GM10248 (cell line): ENCODE measurements around the gene CCDC141.

Experiments
- CTCF ChIA-PET: fragments of 300-600 bp; sonication (Branson Sonifier 250); formaldehyde crosslinking; extraction: SDS; loops from one replicate; lab custom pipeline; 2021; ENCODE audit warnings: antibody characterized with exemption; lab: Yijun Ruan, JAX
- POLR2A ChIA-PET: fragments of 350-650 bp; sonication (Branson Sonifier 250); formaldehyde crosslinking; extraction: SDS; loops from one replicate; lab custom pipeline; 2020; ENCODE audit warnings: antibody characterized with exemption; lab: Yijun Ruan, JAX
- DNase-seq: peaks from one replicate; pipeline ENCODE4 v3.0.0; 2012; ENCODE audit errors: extremely low spot score
- CTCF ChIP-seq: IDR thresholded peaks from 2 replicates; pipeline ENCODE4 v1.5.1; 2012; ENCODE audit warnings: mild to moderate bottlenecking, low read depth; ENCODE audit errors: extremely low read depth, missing control alignments, control extremely low read depth

Gene CCDC141

GRCh38 chr2:178819147-178819875 is 230.6 kb downstream of the CCDC141 start:
- POLR2A ChIA-PET, result no interaction called here
- no peak for DNase-seq
- CTCF ChIA-PET, result interaction anchor here (1.1 to 2.9 kb wide), 9 partner anchors 8 to 310 kb away, joined by 4 to 15 read pairs (median 5); no protein-coding TSS in a partner anchor
- no peak for TF ChIP-seq CTCF

GRCh38 chr2:178811901-178812300 is 238.0 kb downstream of the CCDC141 start:
- ChIA-PET CTCF (interaction anchor here (1.2 to 3.0 kb wide), 7 partner anchors 8 to 208 kb away, joined by 3 to 10 read pairs (median 5); no protein-coding TSS in a partner anchor), POLR2A (no interaction called here)
- no peak for TF ChIP-seq CTCF
- DNase-seq, result no peak

- TF ChIP-seq CTCF, result no peak
- no peak for DNase-seq
- POLR2A ChIA-PET, result no interaction called here
- CTCF ChIA-PET, result interaction anchor here (0.7 to 3.0 kb wide), 7 partner anchors 9 to 209 kb away, joined by 3 to 10 read pairs (median 4); no protein-coding TSS in a partner anchor
Observed at GRCh38 chr2:178811045-178811444, 238.9 kb downstream of the CCDC141 start.

- ChIA-PET CTCF (interaction anchor here (1.3 to 3.0 kb wide), 2 partner anchors 15 to 209 kb away, joined by 5 to 10 read pairs; no protein-coding TSS in a partner anchor), POLR2A (no interaction called here)
- TF ChIP-seq CTCF, result no peak
- no peak for DNase-seq
Observed at GRCh38 chr2:178810422-178810821, 239.5 kb downstream of the CCDC141 start.

GRCh38 chr2:178807227-178808008 is 242.5 kb downstream of the CCDC141 start, which contains the start of gene TTN:
Gene TTN (minus strand): TSS chr2:178807423. CDS start chr2:178804642, 2,781 bp downstream.
- no peak for TF ChIP-seq CTCF
- DNase-seq, result no peak
- ChIA-PET CTCF (interaction anchor here (1.2 to 1.7 kb wide), 3 partner anchors 13 to 213 kb away, joined by 3 to 4 read pairs (median 4); no protein-coding TSS in a partner anchor), POLR2A (no interaction called here)

GRCh38 chr2:178806543-178806942 is 243.4 kb downstream of the CCDC141 start:
- ChIA-PET POLR2A (no interaction called here), CTCF (interaction anchor here (1.2 to 1.7 kb wide), 3 partner anchors 14 to 214 kb away, joined by 3 to 4 read pairs (median 4); no protein-coding TSS in a partner anchor)
- no peak for DNase-seq
- no peak for TF ChIP-seq CTCF
